Activated naive CD8-positive, alpha-beta T cell treated with anti-CD3 and anti-CD28 coated beads, Interleukin-2, amount 10 ng/mL, durations not matched to agents 7 days and 5 days (primary cell): ENCODE measurements around the gene CCDC85B. TPM values are rescaled to one million over a fixed set of nuclear protein-coding genes. Genes with fewer than 3 reads are reported as not detected.

ENCODE experiments used
- ATAC-seq: fragments of 150-1000 bp; cut with Tn5 transposase; one replicate; pipeline ENCODE4 v1.10.0; 2021; ENCODE audit warnings: low read depth, moderate library complexity
- POLR2A ChIA-PET: fragments of 350-600 bp; sonication (Branson Sonifier 250); formaldehyde crosslinking; loops from one replicate; lab custom pipeline; 2021; ENCODE audit warnings: antibody characterized with exemption; lab: Charles Lee
- DNase-seq: peaks from one replicate; pipeline ENCODE4 v3.0.0; 2021
- H3K27ac Mint-ChIP-seq: one replicate; pipeline ENCODE4 v1.8.0; 2022; ENCODE audit warnings: mild to moderate bottlenecking, mixed read lengths
- H3K27me3 Mint-ChIP-seq: one replicate; pipeline ENCODE4 v1.8.0; 2022; ENCODE audit warnings: mild to moderate bottlenecking, moderate library complexity, mixed read lengths
- H3K36me3 Mint-ChIP-seq: one replicate; pipeline ENCODE4 v1.8.0; 2021; ENCODE audit warnings: mild to moderate bottlenecking, mixed read lengths
- H3K4me1 Mint-ChIP-seq: one replicate; pipeline ENCODE4 v1.8.0; 2021; ENCODE audit warnings: mixed read lengths
- H3K4me3 Mint-ChIP-seq: one replicate; pipeline ENCODE4 v1.8.0; 2022; ENCODE audit warnings: mild to moderate bottlenecking, moderate library complexity, mixed read lengths
- H3K9me3 Mint-ChIP-seq: one replicate; pipeline ENCODE4 v1.8.0; 2021; ENCODE audit warnings: mixed read lengths
- total RNA-seq, 2 experiments: library from RNA; stranded (reverse); gene quantifications; one replicate each; pipeline ENCODE4 v1.2.3, GENCODE V29; 2021

The CCDC85B gene
- total RNA-seq, 2 experiments from 2014 or later: 59.8 to 66.3 TPM

DNA sequence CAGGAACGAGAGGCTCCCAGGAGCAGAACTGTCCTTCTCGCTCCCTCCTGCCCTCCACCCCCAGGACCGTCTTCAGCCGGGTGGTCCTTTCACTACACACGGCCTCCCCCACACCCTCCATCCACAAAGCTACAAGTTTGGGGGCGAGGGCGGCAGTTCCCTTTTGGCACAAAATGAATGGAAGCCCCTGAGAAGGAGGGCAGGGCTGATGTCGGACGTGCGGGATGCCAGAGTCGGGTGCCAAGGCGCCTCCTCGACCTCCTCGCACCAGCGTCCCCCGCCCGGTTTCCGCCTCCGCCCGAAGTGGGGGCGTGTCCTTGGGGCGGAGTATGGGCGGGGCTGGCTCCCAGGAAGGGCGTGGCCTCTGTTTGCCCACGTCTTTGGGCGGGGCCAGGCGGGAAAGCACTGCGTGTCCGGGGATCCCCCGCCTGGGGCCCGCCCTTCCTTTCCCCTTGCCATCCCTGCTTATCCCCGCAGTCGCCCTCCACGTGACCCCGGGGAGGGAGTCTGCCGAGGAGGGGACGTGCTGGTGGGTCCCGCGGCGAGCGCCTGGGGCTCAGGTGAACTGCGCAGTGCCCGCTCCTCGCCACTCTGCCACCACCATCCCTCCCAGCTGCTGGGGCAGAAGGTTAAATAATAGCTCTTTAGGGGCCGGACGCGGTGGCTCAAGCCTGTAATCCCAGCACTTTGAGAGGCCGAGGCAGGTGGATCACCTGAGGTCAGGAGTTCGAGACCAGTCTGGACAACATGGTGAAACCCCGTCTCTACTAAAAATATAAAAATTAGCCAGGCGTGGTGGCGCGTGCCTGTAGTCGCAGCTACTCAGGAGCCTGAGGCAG lies 16.9 kb upstream of the CCDC85B start:
- DNase-seq (peak; percentile 100), ATAC-seq (peak; percentile 85)
- Mint-ChIP-seq H3K27ac (peak overlapping the region; percentile 77), H3K9me3 (no peaks in the 10 kb centered on the region), H3K4me1 (peaks cover 33% of the 10 kb centered on the region), H3K4me3 (peak overlapping the region; percentile 77), H3K27me3 (no peaks in the 10 kb centered on the region), H3K36me3 (no peaks in the 10 kb centered on the region)
- POLR2A ChIA-PET: interaction anchor here (1.6 to 7.5 kb wide), 4 partner anchors 11 to 21 kb away, joined by 5 to 176 read pairs (median 22); partner anchors contain the start of genes CCDC85B, CFL1, FIBP and MUS81

DNA sequence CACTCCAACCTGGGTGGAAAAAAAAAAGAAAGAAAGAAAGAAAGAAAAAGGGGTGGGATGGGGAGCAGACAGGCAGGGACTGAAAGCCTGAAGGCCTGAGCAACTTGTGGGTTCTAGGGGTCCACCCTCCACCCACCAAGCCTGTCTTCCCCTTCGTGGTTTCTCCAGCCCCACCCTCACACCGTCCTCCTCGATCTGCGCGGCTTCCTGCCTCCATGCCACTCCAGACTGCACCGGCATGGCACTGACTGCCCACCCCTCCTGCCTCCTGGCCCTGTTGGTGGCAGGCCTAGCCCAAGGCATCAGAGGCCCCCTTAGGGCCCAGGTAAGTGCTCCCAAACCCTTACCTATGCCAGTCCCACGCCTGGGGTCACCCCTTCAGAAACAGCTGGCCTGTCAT lies 10.9 kb upstream of the CCDC85B start, which contains the start of gene CTSW:
TSS of gene CTSW (plus strand) at position 221 of the 400 bp plus-strand sequence. CDS start at position 239, 18 bp downstream.
- peaks cover 6% of the 10 kb centered on the region for H3K36me3 Mint-ChIP-seq
- POLR2A ChIA-PET: interaction anchor here (0.9 to 5.9 kb wide), 8 partner anchors 8 to 53 kb away, joined by 3 to 70 read pairs (median 7); partner anchors contain the start of genes CCDC85B, CFL1, FIBP and MUS81
- peak; percentile 66 for DNase-seq
- peak within 1 kb of the TSS; percentile 87 for H3K4me3 Mint-ChIP-seq
- H3K4me1 Mint-ChIP-seq: peaks cover 54% of the 10 kb centered on the region
- no peaks in the 10 kb centered on the region for H3K27me3 Mint-ChIP-seq
- no peaks in the 10 kb centered on the region for H3K9me3 Mint-ChIP-seq
- peak within 1 kb of the TSS; percentile 92 for H3K27ac Mint-ChIP-seq
- peak; percentile 60 for ATAC-seq

DNA sequence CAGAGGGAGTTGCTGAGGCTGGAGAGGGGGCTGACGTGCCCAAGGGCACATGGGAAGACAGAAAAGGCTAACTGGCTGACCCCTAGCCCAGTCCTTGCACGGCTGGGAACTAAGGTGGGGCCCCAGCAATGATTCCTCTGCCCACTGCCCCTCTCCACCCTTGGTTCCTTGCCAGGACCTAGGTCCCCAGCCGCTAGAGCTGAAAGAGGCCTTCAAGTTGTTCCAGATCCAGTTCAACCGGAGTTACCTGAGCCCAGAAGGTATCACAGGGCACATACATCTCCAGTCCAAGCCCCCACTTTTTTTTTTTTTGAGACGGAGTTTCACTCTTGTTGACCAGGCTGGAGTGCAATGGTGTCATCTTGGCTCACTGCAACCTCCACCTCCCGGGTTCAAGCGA lies 10.4 kb upstream of the CCDC85B start:
- DNase-seq (no peak), ATAC-seq (no peak)
- peaks cover 55% of the 10 kb centered on the region for H3K4me1 Mint-ChIP-seq
- H3K9me3 Mint-ChIP-seq: no peaks in the 10 kb centered on the region
- H3K27me3 Mint-ChIP-seq: no peaks in the 10 kb centered on the region
- peak overlapping the region; percentile 87 for H3K4me3 Mint-ChIP-seq
- peak overlapping the region; percentile 92 for H3K27ac Mint-ChIP-seq
- POLR2A ChIA-PET: interaction anchor here (1.1 to 5.9 kb wide), 7 partner anchors 9 to 52 kb away, joined by 3 to 70 read pairs (median 8); partner anchors contain the start of genes CCDC85B, CFL1, FIBP and MUS81
- peaks cover 6% of the 10 kb centered on the region for H3K36me3 Mint-ChIP-seq

DNA sequence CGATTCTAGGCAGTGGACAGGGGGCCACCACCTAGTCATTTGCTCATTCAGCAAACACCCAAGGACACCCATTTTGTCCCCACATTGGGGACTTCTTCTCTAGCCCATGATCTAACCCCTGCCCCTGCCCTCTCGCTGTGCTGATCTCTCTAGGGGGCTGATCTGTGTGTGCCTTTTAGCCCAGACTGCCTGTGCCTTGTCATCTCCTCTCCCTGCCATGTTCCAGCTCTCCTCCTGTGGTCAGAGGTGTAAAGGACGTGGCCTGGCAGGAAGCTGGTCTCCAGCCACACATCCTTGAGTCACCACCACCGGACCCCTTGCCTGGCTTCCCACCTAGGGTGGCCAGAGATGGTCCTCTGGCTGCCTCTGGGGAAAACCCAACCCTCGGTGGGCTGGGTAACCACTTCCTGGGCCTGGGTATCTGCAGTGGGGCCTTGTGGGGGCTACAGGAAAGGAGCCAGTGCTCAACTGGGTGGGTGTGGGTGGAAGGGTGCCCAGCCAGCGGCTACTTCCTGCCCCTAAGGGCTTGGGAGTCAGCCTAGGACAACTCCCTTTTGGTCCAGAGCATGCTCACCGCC lies 9.5 kb upstream of the CCDC85B start:
- peaks cover 9% of the 10 kb centered on the region for H3K36me3 Mint-ChIP-seq
- POLR2A ChIA-PET: interaction anchor here (0.6 to 5.9 kb wide), 8 partner anchors 9 to 51 kb away, joined by 3 to 70 read pairs (median 6); partner anchors contain the start of genes CCDC85B, CFL1, FIBP and MUS81

DNA sequence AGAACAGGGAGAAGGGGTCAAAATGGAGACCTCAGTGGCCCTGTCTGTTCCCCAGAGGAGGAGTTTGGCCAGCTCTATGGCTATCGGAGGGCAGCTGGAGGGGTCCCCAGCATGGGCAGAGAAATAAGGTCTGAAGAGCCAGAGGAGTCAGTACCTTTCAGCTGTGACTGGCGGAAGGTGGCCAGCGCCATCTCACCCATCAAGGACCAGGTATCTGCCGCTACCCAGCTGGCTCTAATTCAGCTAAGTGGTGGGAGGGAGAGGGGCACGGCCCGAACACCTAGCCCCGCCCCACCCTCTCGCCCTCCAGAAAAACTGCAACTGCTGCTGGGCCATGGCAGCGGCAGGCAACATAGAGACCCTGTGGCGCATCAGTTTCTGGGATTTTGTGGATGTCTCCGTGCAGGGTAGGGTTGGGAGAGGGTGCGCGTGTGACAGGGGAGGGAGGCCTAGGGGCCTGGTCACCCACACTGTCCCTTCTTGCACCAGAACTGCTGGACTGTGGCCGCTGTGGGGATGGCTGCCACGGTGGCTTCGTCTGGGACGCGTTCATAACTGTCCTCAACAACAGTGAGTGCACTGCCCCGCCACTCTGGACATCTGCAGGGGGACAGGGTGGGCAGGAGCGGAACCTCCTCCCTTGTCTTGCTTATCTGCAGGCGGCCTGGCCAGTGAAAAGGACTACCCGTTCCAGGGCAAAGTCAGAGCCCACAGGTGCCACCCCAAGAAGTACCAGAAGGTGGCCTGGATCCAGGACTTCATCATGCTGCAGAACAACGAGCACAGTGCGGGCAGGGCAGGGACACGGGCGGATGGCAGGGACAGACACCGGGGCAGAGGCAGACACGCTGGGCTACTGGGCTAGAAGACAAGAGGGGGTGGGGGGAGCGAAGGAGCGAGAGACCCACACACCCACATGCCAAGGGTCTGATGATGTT lies 8.1 kb upstream of the CCDC85B start:
- no peak for ATAC-seq
- Mint-ChIP-seq H3K9me3 (no peaks in the 10 kb centered on the region), H3K4me3 (no peak overlapping the region), H3K4me1 (peaks cover 57% of the 10 kb centered on the region), H3K36me3 (peaks cover 14% of the 10 kb centered on the region), H3K27me3 (no peaks in the 10 kb centered on the region), H3K27ac (peak overlapping the region; percentile 92)
- POLR2A ChIA-PET: interaction anchor here (0.5 to 5.9 kb wide), 6 partner anchors 8 to 171 kb away, joined by 3 to 70 read pairs (median 8); partner anchors contain the start of genes CCDC85B, CFL1, FIBP and MUS81
- DNase-seq: no peak

More for the DNA sequence above, 9.5 kb upstream of the CCDC85B start:
- peak overlapping the region; percentile 87 for H3K4me3 Mint-ChIP-seq
- ATAC-seq (peak; percentile 25), DNase-seq (no peak)
- H3K9me3 Mint-ChIP-seq: no peaks in the 10 kb centered on the region
- H3K4me1 Mint-ChIP-seq: peaks cover 56% of the 10 kb centered on the region
- H3K27me3 Mint-ChIP-seq: no peaks in the 10 kb centered on the region
- peak overlapping the region; percentile 92 for H3K27ac Mint-ChIP-seq

DNA sequence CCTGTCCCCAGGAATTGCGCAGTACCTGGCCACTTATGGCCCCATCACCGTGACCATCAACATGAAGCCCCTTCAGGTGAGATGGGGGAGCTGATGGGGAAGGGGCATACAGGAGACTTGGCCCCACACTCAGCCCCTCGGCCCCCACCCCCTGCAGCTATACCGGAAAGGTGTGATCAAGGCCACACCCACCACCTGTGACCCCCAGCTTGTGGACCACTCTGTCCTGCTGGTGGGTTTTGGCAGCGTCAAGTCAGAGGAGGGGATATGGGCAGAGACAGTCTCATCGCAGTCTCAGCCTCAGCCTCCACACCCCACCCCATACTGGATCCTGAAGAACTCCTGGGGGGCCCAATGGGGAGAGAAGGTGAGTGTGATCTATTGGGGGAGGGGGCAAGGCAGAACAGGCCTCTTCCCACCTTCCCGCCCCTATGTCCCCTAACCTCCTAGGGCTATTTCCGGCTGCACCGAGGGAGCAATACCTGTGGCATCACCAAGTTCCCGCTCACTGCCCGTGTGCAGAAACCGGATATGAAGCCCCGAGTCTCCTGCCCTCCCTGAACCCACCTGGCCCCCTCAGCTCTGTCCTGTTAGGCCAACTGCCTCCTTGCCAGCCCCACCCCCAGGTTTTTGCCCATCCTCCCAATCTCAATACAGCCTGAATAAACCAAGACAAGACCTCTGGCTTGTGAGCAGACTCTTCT lies 7.3 kb upstream of the CCDC85B start:
- H3K9me3 Mint-ChIP-seq: no peaks in the 10 kb centered on the region
- POLR2A ChIA-PET: interaction anchor here (1.6 to 12.3 kb wide), 4 partner anchors 9 to 31 kb away, joined by 8 to 304 read pairs (median 14); partner anchors contain the start of genes CFL1 and MUS81
- no peak for ATAC-seq
- H3K4me3 Mint-ChIP-seq: no peak overlapping the region
- H3K36me3 Mint-ChIP-seq: peaks cover 15% of the 10 kb centered on the region
- H3K27ac Mint-ChIP-seq: peak overlapping the region; percentile 80
- no peak for DNase-seq
- H3K4me1 Mint-ChIP-seq: peaks cover 53% of the 10 kb centered on the region
- H3K27me3 Mint-ChIP-seq: no peaks in the 10 kb centered on the region

DNA sequence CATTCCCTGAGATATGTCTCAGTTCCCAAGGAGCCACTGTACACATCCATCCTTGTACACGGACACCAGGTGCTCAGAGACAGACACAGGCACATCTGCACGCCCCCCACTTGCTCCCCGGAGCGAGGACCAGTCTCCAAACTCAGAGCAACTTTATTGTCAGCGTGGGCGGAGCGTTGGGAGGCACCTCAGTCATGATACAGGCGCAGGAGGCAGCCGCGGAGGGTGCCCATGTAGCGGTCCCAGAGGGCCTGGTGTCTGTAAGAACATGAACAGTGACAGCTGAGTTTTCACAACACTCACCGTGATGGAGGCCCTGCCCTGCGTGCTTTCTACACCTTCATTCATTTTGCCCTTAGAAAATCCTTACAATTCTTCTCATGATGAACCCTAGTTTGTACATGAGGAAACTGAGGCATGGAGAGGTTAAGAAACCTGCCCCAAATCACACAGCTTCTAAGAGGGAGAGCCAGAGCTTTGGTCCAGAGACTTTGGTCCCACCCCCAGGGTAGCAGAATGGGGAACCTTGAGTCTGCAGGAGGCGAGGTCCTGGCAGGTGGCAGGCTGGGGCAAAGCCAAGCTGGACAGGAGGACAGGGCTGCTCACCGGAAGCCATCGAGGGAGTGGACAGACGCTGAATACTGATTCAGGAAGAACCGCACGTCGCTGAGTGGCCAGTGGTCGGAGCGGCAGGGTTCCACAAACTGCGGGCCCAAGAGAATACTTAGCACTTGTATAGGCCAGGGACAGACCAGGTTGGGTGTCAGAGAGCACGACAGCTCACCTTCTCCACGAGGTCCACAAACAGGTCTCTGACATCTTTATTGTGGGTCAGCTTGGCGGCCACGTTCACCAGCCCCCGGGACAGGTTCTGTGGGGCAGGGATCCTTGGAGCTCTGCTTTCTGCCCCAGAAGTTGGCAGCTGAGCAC lies 6.4 kb upstream of the CCDC85B start:
- Mint-ChIP-seq H3K27me3 (no peaks in the 10 kb centered on the region), H3K4me3 (no peak overlapping the region), H3K9me3 (no peaks in the 10 kb centered on the region), H3K36me3 (peaks cover 16% of the 10 kb centered on the region), H3K4me1 (peaks cover 50% of the 10 kb centered on the region), H3K27ac (peak overlapping the region; percentile 69)
- POLR2A ChIA-PET: interaction anchor here (0.9 to 12.3 kb wide), 16 partner anchors 10 to 118 kb away, joined by 3 to 304 read pairs (median 6); partner anchors contain the start of genes BANF1, CFL1, EIF1AD and FOSL1
- no peak for ATAC-seq
- DNase-seq: no peak

DNA sequence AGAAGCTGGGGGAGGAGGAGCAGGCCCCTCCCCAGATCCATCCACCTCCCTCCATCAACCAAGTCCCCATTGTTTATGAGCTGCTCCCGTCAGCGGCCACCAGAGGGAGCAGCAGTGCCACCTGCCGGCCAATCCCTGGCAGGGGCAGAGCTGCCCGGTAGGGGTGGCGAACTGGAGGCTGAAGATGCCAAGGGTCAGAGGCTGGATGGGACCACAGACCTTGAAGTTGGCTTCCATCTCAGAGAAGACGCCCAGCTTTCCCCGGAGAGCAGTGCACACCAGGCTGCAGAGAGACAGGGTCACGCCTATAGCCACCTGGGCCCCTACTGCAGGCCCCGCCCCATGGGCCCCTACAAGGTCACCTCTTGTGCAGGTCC lies 5.8 kb upstream of the CCDC85B start:
- peak; percentile 89 for DNase-seq
- peak overlapping the region; percentile 69 for H3K27ac Mint-ChIP-seq
- H3K4me1 Mint-ChIP-seq: peaks cover 50% of the 10 kb centered on the region
- H3K36me3 Mint-ChIP-seq: peaks cover 16% of the 10 kb centered on the region
- no peaks in the 10 kb centered on the region for H3K9me3 Mint-ChIP-seq
- H3K4me3 Mint-ChIP-seq: peak overlapping the region; percentile 19
- POLR2A ChIA-PET: interaction anchor here (0.8 to 12.3 kb wide), 19 partner anchors 9 to 170 kb away, joined by 3 to 304 read pairs (median 6); partner anchors contain the start of genes BANF1, CFL1, EIF1AD and FOSL1
- ATAC-seq: peak; percentile 33
- no peaks in the 10 kb centered on the region for H3K27me3 Mint-ChIP-seq

DNA sequence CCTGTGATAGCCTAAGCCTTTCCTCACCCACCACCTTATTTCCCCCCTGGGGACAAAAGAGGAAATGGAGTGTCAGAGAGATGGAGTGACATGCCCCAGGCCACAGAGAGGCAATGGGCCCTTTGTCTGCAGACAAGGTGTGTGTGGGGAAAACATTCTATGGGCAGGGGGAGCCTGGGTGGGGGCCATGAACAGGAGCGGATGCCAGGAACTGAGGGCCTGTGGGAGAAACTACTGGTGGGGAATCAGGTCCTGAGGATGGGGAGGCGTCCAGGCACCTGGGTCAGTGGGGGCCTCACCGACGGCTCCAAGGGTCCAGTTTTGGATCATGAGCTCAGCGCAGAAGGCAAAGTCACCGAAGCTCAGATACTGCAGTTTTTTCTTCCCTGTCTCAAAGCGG lies 5.2 kb upstream of the CCDC85B start:
- ATAC-seq: no peak
- no peak for DNase-seq
- H3K4me3 Mint-ChIP-seq: no peak overlapping the region
- POLR2A ChIA-PET: interaction anchor here (0.7 to 12.3 kb wide), 20 partner anchors 9 to 170 kb away, joined by 3 to 304 read pairs (median 4); partner anchors contain the start of genes CFL1, FOSL1, MUS81 and SART1
- H3K9me3 Mint-ChIP-seq: no peaks in the 10 kb centered on the region
- H3K4me1 Mint-ChIP-seq: peaks cover 51% of the 10 kb centered on the region
- no peaks in the 10 kb centered on the region for H3K27me3 Mint-ChIP-seq
- H3K36me3 Mint-ChIP-seq: peaks cover 16% of the 10 kb centered on the region
- peak overlapping the region; percentile 69 for H3K27ac Mint-ChIP-seq

DNA sequence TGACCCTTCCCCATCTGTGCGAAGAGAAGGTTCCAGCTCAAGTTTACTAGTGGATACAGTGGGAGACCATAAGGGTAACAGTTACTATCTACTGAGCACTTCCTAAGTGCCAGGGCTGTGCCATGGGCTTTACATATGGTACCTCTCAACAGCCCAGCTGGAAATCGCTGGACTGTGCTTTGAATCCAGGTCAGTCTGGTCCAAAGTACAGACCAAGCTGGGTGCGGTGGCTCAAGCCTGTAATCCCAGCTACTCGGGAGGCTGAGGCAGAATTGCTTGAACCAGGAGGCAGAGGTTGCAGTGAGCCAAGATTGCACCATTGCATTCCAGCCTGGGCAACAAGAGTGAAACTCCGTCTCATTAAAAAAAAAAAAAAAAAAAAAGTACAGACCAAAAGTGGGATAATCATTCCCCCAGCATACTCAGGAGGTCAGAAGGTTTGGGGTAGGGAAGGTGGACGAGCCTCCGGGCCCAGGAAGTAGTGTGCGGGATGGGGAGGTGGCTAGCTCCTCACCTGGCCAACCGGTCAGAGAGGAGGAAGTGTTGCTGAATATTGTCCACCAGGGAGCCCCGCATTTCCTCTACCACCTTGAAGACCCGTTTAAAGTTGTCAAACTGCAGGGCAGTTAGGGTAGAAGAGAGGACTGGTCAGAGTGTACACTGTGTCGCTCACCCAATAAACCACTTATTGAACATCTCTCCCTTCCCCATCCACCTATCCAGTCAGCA lies 4.5 kb upstream of the CCDC85B start:
- Mint-ChIP-seq H3K27me3 (no peaks in the 10 kb centered on the region), H3K4me3 (no peak overlapping the region), H3K36me3 (peaks cover 12% of the 10 kb centered on the region), H3K9me3 (no peaks in the 10 kb centered on the region), H3K4me1 (peaks cover 45% of the 10 kb centered on the region), H3K27ac (no peak overlapping the region)
- DNase-seq (no peak), ATAC-seq (no peak)
- POLR2A ChIA-PET: interaction anchor here (0.7 to 12.3 kb wide), 13 partner anchors 8 to 171 kb away, joined by 3 to 304 read pairs (median 4); partner anchors contain the start of genes CFL1, MUS81 and SART1
